Tibial nerve (tissue), 4 donors: Measurements from ENCODE around the gene KRT13. TPM values are rescaled to one million over a fixed set of nuclear protein-coding genes. Genes with fewer than 3 reads are reported as not detected.

ENCODE experiments used
- DNase-seq, 2 donors: peaks; one replicate each; pipeline ENCODE4 v3.0.0-alpha.2; 2019; ENCODE audit warnings: low spot score in 2 of 2
- H3K27ac ChIP-seq, 4 donors: fragments of 200-600 bp; sonication (generic) in 3 of 4; one replicate each; pipeline ENCODE4 v1.5.1; 2017 to 2019; ENCODE audit warnings: mild to moderate bottlenecking in 1 of 4
- H3K27me3 ChIP-seq, 2 donors: fragments of 200-600 bp; sonication (generic) in 1 of 2; one replicate each; pipeline versions ENCODE4 v1.5.1 to v1.6.0; 2017 to 2019
- H3K36me3 ChIP-seq, 3 donors: fragments of 200-600 bp; sonication (generic); one replicate each; pipeline ENCODE4 v1.5.1; 2018 to 2019
- H3K4me1 ChIP-seq, 4 donors: fragments of 200-600 bp; sonication (generic) in 3 of 4; one replicate each; pipeline ENCODE4 v1.5.1; 2017 to 2019
- H3K4me3 ChIP-seq, 4 donors: fragments of 200-600 bp; sonication (generic) in 3 of 4; one replicate each; pipeline ENCODE4 v1.5.1; 2017 to 2019; ENCODE audit warnings: mild to moderate bottlenecking in 1 of 4, moderate library complexity in 1 of 4
- H3K9me3 ChIP-seq, 4 donors: fragments of 200-600 bp; sonication (generic) in 3 of 4; one replicate each; pipeline ENCODE4 v1.5.1; 2017 to 2019
- EP300 ChIP-seq, 2 donors: sonication (generic); formaldehyde crosslinking; IDR thresholded peaks; one replicate each; pipeline ENCODE4 v1.6.1; 2017; ENCODE audit warnings: antibody characterized with exemption in 2 of 2, mild to moderate bottlenecking in 1 of 2
- POLR2A ChIP-seq, 2 donors: fragments of 450-650 bp; IDR thresholded peaks; one replicate each; pipeline ENCODE4 v1.6.1; 2017; ENCODE audit warnings: antibody characterized with exemption in 2 of 2, mild to moderate bottlenecking in 2 of 2, moderate library complexity in 2 of 2
- WGBS, 2 donors: methylation state at CpG; one replicate each; pipeline ENCODE4 v1.1.5; 2018; 5-methylcytosine and 5-hydroxymethylcytosine counted together
- total RNA-seq, 4 donors: library from RNA; depleted of rRNA; stranded (reverse); fragments of >200 nt; gene quantifications; one replicate each; pipeline ENCODE4 v1.1.0, GENCODE V29; 2016
- TF ChIP-seq, protein P1 (sequence below), 5 experiments: fragments of 200-600 bp in 3 of 5; fragments of 450-650 bp in 2 of 5; sonication (generic) in 3 of 5; IDR thresholded peaks; one replicate each; pipeline ENCODE4 v1.5.1; 2016 to 2019; ENCODE audit warnings: antibody characterized with exemption in 5 of 5, mild to moderate bottlenecking in 3 of 5, moderate library complexity in 2 of 5

KRT13 gene
- total RNA-seq, 4 donors from 2014 or later: 0.42 TPM; not detected in 3

DNA sequence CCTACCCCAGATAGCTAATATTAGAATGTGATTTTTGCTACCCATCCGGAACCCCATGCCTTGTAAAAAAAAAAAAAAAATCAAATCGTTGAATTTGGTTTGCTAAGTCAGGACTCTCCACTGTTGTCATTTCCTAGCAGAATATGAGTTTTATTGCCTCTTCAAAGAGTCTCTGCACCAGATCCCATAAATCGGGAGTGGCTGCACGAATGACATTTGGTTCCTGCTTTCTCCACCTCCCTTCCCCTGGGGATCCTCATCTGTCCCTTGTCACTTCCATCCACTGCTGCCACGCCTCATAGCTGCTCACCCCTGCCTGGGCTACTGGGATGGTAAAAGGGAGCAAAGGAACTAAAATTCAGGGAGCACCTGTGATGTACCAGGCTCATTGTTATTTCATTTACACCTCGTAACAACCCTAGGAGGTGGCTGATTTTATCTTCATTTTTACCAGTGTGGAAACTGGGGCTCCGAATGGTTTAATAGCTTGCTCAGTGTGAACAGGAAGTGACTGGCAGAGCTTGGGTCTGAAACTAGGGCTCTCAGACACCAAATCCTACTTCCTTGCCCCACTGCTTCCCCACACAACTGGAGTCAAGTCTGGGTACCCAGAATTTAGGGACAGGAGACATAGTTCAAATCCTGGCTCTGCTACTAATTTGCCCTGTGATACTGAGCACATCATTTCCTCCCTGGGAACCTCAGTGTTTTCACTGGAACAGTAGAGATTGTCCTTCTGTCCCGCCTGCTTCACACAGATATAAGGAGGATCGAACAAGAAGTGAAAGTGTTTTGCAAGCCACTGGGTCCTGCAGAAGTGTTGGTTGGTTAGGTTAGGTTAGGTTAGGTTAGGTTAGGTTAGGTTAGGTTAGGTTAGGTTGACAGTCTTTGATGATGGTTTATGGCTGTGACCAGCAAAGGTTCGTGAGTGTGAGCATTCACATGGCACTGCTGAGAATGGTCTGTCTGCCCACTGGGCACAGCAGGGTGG lies 15.1 kb downstream of the KRT13 start:
- WGBS, 2 donors: 76 to 82% methylated on average over 10 of the region's 10 CpGs
- H3K27ac ChIP-seq: no peak overlapping the region
- no peaks in the 10 kb centered on the region for H3K27me3 ChIP-seq
- peaks cover 0 to 23% (median 7%) of the 10 kb centered on the region in 4 donors for H3K4me1 ChIP-seq
- H3K4me3 ChIP-seq: no peak overlapping the region
- TF ChIP-seq POLR2A (IDR thresholded peaks at IDR 0.05): no peak
- no peak for TF ChIP-seq EP300 (IDR thresholded peaks at IDR 0.05)
- TF ChIP-seq, protein P1, sequence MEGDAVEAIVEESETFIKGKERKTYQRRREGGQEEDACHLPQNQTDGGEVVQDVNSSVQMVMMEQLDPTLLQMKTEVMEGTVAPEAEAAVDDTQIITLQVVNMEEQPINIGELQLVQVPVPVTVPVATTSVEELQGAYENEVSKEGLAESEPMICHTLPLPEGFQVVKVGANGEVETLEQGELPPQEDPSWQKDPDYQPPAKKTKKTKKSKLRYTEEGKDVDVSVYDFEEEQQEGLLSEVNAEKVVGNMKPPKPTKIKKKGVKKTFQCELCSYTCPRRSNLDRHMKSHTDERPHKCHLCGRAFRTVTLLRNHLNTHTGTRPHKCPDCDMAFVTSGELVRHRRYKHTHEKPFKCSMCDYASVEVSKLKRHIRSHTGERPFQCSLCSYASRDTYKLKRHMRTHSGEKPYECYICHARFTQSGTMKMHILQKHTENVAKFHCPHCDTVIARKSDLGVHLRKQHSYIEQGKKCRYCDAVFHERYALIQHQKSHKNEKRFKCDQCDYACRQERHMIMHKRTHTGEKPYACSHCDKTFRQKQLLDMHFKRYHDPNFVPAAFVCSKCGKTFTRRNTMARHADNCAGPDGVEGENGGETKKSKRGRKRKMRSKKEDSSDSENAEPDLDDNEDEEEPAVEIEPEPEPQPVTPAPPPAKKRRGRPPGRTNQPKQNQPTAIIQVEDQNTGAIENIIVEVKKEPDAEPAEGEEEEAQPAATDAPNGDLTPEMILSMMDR (IDR thresholded peaks at IDR 0.05): no peak
- no peaks in the 10 kb centered on the region for H3K36me3 ChIP-seq
- no peaks in the 10 kb centered on the region for H3K9me3 ChIP-seq
- no peak for DNase-seq

DNA sequence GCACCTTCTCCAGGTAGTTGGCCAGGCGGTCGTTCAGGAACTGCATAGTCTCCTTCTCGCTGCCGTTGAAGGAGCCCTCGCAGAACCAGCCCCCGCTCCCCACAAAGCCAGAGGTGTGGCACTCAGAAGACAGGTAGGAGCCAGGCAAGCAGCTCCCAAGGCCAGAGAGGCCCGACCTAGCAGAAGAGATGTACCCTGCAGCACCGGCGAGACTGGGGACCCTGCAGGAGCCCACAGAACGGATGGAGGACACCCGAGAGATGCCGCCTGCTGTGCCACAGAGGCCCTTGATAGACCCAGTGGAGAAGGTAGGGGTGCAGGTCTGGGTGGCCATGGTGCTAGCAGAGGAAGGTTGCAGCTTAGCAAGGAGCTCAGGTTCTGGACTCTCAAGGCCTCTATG lies 15.9 kb downstream of the KRT13 start, which contains the start of gene KRT36:
Gene KRT36, minus strand, starts transcription at position 380 of the 400 bp plus-strand sequence. Its CDS starts 46 bp downstream, at position 334.
- H3K4me3 ChIP-seq: no peak within 1 kb of the TSS
- H3K9me3 ChIP-seq: no peaks in the 10 kb centered on the region
- WGBS, 2 donors: 93 to 95% methylated on average over 6 to 12 of the region's 12 CpGs
- no peak for DNase-seq
- TF ChIP-seq, protein P1 (IDR thresholded peaks at IDR 0.05): no peak
- no peak for TF ChIP-seq POLR2A (IDR thresholded peaks at IDR 0.05)
- no peak for TF ChIP-seq EP300 (IDR thresholded peaks at IDR 0.05)
- no peaks in the 10 kb centered on the region for H3K36me3 ChIP-seq
- H3K27me3 ChIP-seq: no peaks in the 10 kb centered on the region
- H3K4me1 ChIP-seq: peaks cover 0 to 23% (median 7%) of the 10 kb centered on the region in 4 donors
- no peak within 1 kb of the TSS for H3K27ac ChIP-seq

DNA sequence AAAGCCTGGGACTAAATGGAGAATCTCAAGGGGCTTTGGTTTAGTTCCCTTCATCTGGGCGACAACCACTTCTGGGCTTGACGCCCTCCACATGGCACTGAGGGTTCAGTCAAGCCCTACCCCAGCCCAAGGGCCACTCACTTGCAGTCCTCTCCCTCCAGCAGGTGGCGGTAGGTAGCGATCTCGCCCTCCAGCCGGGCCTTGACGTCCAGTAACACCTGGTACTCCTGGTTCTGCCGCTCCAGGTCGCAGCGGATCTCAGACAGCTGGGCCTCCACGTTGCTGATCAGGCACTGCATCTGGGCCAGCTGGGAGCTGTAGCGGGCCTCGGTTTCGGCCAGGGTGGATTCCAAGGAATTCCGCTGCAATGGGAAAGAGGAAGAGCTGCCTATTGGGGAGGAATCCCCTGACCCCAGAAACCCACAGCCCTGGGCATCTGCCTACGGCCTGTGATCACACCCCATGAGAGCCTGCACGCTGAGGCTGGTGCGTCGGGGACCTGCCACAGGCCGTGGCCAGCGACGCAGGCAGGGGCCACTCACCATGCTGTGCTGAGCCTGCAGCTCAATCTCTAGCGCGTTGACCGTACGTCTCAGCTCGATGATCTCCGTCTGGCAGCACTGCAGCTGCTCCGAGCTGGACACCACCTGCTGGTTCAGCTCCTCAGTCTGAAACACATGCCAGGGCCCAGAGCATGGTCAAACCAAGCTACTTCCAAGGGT lies 18.4 kb downstream of the KRT13 start:
- TF ChIP-seq, protein P1 (IDR thresholded peaks at IDR 0.05): peak in 3 of 5 experiments; percentile 14 to 24 (median 16)
- TF ChIP-seq POLR2A (IDR thresholded peaks at IDR 0.05): no peak
- TF ChIP-seq EP300 (IDR thresholded peaks at IDR 0.05): no peak
- H3K9me3 ChIP-seq: no peaks in the 10 kb centered on the region
- H3K4me1 ChIP-seq: peaks cover 0 to 6% (median 0%) of the 10 kb centered on the region in 4 donors
- H3K4me3 ChIP-seq: no peak overlapping the region
- no peak overlapping the region for H3K27ac ChIP-seq
- no peaks in the 10 kb centered on the region for H3K36me3 ChIP-seq
- 75 to 76% methylated on average over 26 to 28 of the region's 29 CpGs for WGBS, 2 donors
- DNase-seq: no peak
- no peaks in the 10 kb centered on the region for H3K27me3 ChIP-seq

DNA sequence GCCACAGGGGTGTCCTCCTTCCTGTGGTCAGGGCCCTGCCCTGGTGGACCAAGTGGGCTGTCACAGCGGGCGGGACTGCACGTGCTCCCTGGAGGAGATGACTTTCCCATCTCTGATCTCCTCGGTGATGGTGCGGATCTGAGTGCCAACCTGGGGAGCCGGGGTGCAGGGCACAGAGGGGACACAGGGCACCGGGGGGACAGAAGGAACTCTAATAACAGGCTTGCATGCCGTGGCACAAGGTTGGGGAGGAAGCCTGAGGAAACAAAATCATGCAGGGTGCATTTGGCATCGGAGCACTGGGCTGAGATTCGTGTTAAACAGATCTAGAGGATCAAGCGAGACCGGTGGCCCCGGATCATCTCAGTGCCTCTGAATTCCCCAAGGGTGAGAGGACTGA lies 19.1 kb downstream of the KRT13 start:
- TF ChIP-seq, protein P1 (IDR thresholded peaks at IDR 0.05): no peak
- TF ChIP-seq POLR2A (IDR thresholded peaks at IDR 0.05) (no peak), EP300 (IDR thresholded peaks at IDR 0.05) (no peak)
- no peaks in the 10 kb centered on the region for H3K9me3 ChIP-seq
- no peaks in the 10 kb centered on the region for H3K4me1 ChIP-seq
- H3K27ac ChIP-seq: no peak overlapping the region
- 94 to 95% methylated on average over 13 of the region's 13 CpGs for WGBS, 2 donors
- no peak for DNase-seq
- H3K36me3 ChIP-seq: no peaks in the 10 kb centered on the region
- H3K4me3 ChIP-seq: no peak overlapping the region
- H3K27me3 ChIP-seq: no peaks in the 10 kb centered on the region
